ENCODE measurements around the gene HYAL3.

DNA sequence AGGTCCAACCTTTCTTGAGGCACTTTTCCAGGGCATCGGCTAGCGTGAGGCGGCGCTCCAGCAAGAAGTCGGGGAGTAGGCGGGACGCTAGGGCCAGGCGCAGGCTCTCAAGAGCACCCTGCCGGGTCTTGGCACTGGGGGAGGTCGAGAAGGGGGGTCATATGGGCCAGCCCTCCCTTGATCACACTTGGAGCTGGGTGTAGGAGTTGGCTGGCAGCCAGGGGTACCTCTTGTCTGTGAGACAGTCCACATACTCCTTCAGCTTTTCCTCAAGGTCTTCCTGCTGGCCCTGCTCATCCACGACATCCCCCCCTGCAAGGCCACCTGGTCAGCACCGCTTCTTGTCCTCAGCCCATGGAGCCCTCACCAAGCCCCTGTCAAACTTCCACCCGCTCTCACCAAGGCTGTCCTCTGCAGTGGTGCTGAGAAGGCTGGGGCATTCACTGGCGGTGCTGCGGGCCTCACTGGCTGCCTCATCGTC lies 9.0 kb downstream of the HYAL3 start:
- TF ChIP-seq EZH2 (IDR thresholded peaks at IDR 0.05; ENCODE audit: borderline replicate concordance, low read depth, low read length, severe bottlenecking) (no peak), CTCF (IDR thresholded peaks at IDR 0.05; ENCODE audit: borderline replicate concordance, extremely low read depth, low read length, poor library complexity, severe bottlenecking) (no peak)

Data from DND-41 (cell line).